Mesothelial cell of epicardium (in vitro differentiated cells): ENCODE data around the gene WDFY3. TPM values are rescaled to one million over a fixed set of nuclear protein-coding genes. Genes with fewer than 3 reads are reported as not detected.

Experiments
- DNase-seq, 2 experiments: peaks; one replicate each; pipeline ENCODE4 v3.0.0; 2021; ENCODE audit warnings: low spot score in 2 of 2; ENCODE audit not compliant: unreplicated experiment in 2 of 2
- H3K27ac Mint-ChIP-seq: 2 replicates; pipeline ENCODE4 v1.8.0; 2021; ENCODE audit warnings: mixed read lengths
- H3K27me3 Mint-ChIP-seq: 2 replicates; pipeline ENCODE4 v1.8.0; 2021; ENCODE audit warnings: low read depth, mixed read lengths
- H3K36me3 Mint-ChIP-seq: 2 replicates; pipeline ENCODE4 v1.8.0; 2021; ENCODE audit warnings: mixed read lengths
- H3K4me1 Mint-ChIP-seq: 2 replicates; pipeline ENCODE4 v1.8.0; 2021; ENCODE audit warnings: mixed read lengths
- H3K4me3 Mint-ChIP-seq: 2 replicates; pipeline ENCODE4 v1.8.0; 2021; ENCODE audit warnings: mild to moderate bottlenecking, moderate library complexity, mixed read lengths
- H3K9me3 Mint-ChIP-seq: 2 replicates; pipeline ENCODE4 v1.8.0; 2021; ENCODE audit warnings: mixed read lengths
- total RNA-seq: library from RNA; stranded (reverse); gene quantifications from 3 replicates; pipeline ENCODE4 v1.2.1, GENCODE V29; 2021
- TF ChIP-seq, protein P1 (sequence below): fragments of 200-600 bp; sonication (generic); IDR thresholded peaks from one replicate; pipeline ENCODE4 v1.5.0; 2021; ENCODE audit warnings: antibody characterized with exemption; ENCODE audit not compliant: unreplicated experiment

WDFY3 gene
- total RNA-seq, 1 donor from 2014 or later = 115 TPM

DNA sequence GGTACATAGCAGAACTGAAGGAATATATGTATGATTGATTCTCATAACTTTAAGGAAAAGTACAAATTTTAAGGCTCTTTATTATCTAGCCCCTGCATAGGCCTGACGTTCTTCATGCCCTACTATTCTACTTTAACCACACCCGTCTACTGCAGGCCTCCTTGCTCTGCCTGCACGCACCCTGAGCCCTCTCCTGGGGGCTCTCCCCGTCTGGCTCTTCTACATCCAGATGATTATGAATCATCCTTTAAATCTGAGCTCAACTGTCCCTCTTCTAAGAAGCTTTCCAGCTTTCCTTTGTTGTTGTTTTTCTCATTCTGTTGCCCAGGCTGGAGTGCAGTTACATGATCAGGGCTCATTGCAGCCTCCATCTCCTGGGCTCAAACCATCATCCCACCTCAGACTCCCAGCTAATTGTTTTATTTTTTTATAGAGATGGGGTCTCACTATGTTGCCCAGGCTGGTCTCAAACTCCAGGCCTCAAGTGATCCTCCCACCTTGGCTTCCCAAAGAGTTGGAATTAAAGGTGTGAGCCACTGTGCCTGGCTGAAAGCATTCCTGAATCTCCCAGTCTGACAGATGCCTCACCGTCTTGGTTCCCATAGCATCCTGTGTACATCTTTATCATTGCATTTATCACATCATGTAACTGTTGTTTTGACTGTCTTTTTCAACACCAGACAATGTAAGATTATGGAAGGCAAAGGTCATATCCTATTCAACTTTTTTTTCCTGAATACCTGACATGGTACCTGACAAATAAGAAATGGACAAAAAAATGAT is 89.2 kb downstream of the WDFY3 start:
- Mint-ChIP-seq H3K27ac (no peak overlapping the region), H3K4me3 (no peak overlapping the region)

GRCh38 chr4:84875636-84876371 is 90.7 kb downstream of the WDFY3 start:
- H3K9me3 Mint-ChIP-seq = peaks cover 10% of the 10 kb centered on the region
- no peaks in the 10 kb centered on the region for H3K27me3 Mint-ChIP-seq
- no peak for DNase-seq
- H3K27ac Mint-ChIP-seq = no peak overlapping the region
- H3K4me3 Mint-ChIP-seq = no peak overlapping the region
- TF ChIP-seq, protein P1, sequence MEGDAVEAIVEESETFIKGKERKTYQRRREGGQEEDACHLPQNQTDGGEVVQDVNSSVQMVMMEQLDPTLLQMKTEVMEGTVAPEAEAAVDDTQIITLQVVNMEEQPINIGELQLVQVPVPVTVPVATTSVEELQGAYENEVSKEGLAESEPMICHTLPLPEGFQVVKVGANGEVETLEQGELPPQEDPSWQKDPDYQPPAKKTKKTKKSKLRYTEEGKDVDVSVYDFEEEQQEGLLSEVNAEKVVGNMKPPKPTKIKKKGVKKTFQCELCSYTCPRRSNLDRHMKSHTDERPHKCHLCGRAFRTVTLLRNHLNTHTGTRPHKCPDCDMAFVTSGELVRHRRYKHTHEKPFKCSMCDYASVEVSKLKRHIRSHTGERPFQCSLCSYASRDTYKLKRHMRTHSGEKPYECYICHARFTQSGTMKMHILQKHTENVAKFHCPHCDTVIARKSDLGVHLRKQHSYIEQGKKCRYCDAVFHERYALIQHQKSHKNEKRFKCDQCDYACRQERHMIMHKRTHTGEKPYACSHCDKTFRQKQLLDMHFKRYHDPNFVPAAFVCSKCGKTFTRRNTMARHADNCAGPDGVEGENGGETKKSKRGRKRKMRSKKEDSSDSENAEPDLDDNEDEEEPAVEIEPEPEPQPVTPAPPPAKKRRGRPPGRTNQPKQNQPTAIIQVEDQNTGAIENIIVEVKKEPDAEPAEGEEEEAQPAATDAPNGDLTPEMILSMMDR = no peak
- H3K36me3 Mint-ChIP-seq = peaks cover 24% of the 10 kb centered on the region
- H3K4me1 Mint-ChIP-seq = peaks cover 26% of the 10 kb centered on the region

More for the DNA sequence above, 89.2 kb downstream of the WDFY3 start:
- H3K4me1 Mint-ChIP-seq = peaks cover 21% of the 10 kb centered on the region
- no peak for DNase-seq
- H3K9me3 Mint-ChIP-seq = peaks cover 15% of the 10 kb centered on the region
- TF ChIP-seq, protein P1 = no peak
- H3K36me3 Mint-ChIP-seq = peaks cover 27% of the 10 kb centered on the region
- no peaks in the 10 kb centered on the region for H3K27me3 Mint-ChIP-seq

DNA sequence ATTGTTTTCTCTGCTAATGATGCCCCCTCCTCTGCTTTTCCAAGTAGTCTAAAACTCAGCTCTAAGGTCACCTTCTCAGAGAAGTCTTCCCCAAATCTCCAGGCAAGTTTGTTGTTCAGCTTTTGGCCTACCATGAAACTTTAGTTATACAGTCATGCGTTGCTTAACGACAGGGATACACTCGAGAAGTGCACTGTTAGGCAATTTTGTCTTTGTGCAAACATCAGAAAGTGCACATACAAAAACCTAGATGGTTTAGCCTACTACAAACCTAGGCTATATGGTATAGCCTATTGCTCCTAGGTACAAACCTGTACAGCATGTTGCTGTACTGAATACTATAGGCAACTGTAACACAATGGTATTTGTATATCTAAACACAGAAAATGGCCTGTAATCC is 91.9 kb downstream of the WDFY3 start:
- Mint-ChIP-seq H3K9me3 (peaks cover 10% of the 10 kb centered on the region), H3K4me1 (peaks cover 30% of the 10 kb centered on the region), H3K27ac (no peak overlapping the region), H3K4me3 (no peak overlapping the region), H3K36me3 (peaks cover 23% of the 10 kb centered on the region), H3K27me3 (no peaks in the 10 kb centered on the region)
- DNase-seq = no peak
- TF ChIP-seq, protein P1 = no peak

- Mint-ChIP-seq H3K27me3 (no peaks in the 10 kb centered on the region), H3K27ac (peak overlapping the region; percentile 84), H3K9me3 (peaks cover 10% of the 10 kb centered on the region), H3K36me3 (peaks cover 23% of the 10 kb centered on the region), H3K4me3 (no peak overlapping the region), H3K4me1 (peaks cover 37% of the 10 kb centered on the region)
- TF ChIP-seq, protein P1 = no peak
- DNase-seq = no peak
Observed at GRCh38 chr4:84870398-84871163, 95.9 kb downstream of the WDFY3 start.

- TF ChIP-seq, protein P1 = no peak
- no peak for DNase-seq
- no peak overlapping the region for H3K27ac Mint-ChIP-seq
- peaks cover 41% of the 10 kb centered on the region for H3K4me1 Mint-ChIP-seq
- H3K4me3 Mint-ChIP-seq = no peak overlapping the region
- H3K9me3 Mint-ChIP-seq = peaks cover 3% of the 10 kb centered on the region
- H3K36me3 Mint-ChIP-seq = peaks cover 10% of the 10 kb centered on the region
- no peaks in the 10 kb centered on the region for H3K27me3 Mint-ChIP-seq
Observed at GRCh38 chr4:84866295-84866694, 100.2 kb downstream of the WDFY3 start.
